Testis (tissue), 2 donors: Measurements from ENCODE around the gene ITPR2.

Experiments
- POLR2A ChIP-seq: fragments of 450-650 bp; IDR thresholded peaks from one replicate; pipeline ENCODE4 v1.6.1; 2017; ENCODE audit warnings: antibody characterized with exemption, mild to moderate bottlenecking, moderate library complexity
- TF ChIP-seq, protein P1 (sequence below), 3 experiments: fragments of 450-650 bp in 2 of 3; fragments of 200-600 bp in 1 of 3; sonication (generic) in 1 of 3; IDR thresholded peaks; one replicate each; pipeline ENCODE4 v1.5.1; 2016 to 2019; ENCODE audit warnings: antibody characterized with exemption in 3 of 3, mild to moderate bottlenecking in 2 of 3, moderate library complexity in 1 of 3

DNA sequence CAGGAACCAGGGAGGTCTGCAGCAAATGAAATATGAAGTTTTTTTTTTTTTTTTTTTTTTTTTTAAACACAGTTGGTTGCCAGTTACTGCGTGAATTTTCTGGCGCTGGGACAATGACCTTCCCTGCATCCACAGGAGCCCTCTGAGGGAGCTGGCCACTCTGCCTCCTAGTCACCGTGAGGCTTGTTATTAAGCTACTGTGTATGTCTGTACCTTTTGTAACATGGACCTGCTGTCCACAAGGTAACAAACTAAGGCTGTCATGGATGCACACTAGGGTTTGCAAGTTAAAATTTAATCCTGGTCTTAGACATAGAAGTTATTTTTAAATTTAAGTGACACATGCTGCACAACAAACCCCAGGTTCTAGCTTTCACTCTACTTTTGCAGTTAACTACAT lies 426.6 kb downstream of the ITPR2 start:
- TF ChIP-seq, protein P1, sequence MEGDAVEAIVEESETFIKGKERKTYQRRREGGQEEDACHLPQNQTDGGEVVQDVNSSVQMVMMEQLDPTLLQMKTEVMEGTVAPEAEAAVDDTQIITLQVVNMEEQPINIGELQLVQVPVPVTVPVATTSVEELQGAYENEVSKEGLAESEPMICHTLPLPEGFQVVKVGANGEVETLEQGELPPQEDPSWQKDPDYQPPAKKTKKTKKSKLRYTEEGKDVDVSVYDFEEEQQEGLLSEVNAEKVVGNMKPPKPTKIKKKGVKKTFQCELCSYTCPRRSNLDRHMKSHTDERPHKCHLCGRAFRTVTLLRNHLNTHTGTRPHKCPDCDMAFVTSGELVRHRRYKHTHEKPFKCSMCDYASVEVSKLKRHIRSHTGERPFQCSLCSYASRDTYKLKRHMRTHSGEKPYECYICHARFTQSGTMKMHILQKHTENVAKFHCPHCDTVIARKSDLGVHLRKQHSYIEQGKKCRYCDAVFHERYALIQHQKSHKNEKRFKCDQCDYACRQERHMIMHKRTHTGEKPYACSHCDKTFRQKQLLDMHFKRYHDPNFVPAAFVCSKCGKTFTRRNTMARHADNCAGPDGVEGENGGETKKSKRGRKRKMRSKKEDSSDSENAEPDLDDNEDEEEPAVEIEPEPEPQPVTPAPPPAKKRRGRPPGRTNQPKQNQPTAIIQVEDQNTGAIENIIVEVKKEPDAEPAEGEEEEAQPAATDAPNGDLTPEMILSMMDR (IDR thresholded peaks at IDR 0.05): no peak
- no peak for TF ChIP-seq POLR2A
